Right lung (tissue), 5 donors: ENCODE data around the gene CABP1. TPM values are rescaled to one million over a fixed set of nuclear protein-coding genes. Genes with fewer than 3 reads are reported as not detected.
A peak's percentile ranks its signal among the peaks of the same experiment; 100 is the strongest.
"Not testable (repeated sequence)": the region's sequence is repeated elsewhere in the genome, so short reads cannot be mapped to it uniquely, and the experiment has no call there.

Experiments
- DNase-seq, 2 donors: peaks; one replicate each; pipeline ENCODE4 v3.0.0-alpha.2; 2013
- polyA plus RNA-seq, 5 donors: library from polyadenylated mRNA; unstranded; fragments of 120-200 nt; gene quantifications; one replicate each; pipeline versions ENCODE4 v1.2.1 to v1.2.3, GENCODE V29; 2013; ENCODE audit warnings: inconsistent platforms in 1 of 5, low replicate concordance in 1 of 5; ENCODE audit not compliant: insufficient read length in 5 of 5, insufficient read depth in 1 of 5

The CABP1 gene
- polyA plus RNA-seq, 5 donors = 1.4 to 2.9 (median 2.2) TPM

DNA sequence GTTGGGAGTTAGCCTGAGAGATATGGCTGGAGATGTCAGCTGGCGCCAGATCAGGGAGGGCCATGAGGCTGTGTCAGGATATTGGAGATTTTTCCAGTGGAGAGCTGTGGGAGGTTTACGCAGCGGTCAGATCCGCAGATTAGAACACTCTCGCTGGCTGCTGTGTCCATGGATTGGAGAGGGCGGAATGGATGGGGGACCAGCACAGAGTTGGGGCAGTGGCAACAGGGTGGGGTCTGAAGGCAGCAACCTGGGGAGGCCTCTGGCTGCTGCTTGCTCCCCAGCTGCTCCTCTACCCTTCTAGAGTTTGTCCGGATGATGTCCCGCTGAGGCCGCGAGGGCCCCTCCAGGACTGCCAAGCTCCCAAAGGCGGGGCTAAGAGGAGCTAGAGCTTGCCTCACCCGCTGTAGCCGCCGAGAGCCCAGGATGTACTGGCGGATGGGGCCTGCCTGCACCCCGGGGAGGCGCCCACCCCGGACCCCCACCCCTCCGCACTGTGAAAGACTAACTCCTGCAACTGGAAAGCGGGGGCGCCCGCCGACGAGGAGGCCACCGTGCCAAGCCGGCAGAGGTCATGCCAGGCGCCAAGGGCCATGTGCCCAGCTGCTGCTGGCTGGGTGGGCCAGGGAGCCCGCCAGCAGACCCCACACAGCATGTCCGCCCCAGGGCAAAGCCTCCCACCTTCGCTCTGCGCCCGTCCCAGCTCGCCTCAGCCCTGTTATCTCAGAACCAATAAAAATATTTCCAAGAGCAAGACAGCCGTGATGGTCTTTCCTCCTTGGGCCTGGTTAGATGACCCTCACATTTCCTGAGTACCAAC is 26.4 kb downstream of the CABP1 start:
- DNase-seq = no peak

DNA sequence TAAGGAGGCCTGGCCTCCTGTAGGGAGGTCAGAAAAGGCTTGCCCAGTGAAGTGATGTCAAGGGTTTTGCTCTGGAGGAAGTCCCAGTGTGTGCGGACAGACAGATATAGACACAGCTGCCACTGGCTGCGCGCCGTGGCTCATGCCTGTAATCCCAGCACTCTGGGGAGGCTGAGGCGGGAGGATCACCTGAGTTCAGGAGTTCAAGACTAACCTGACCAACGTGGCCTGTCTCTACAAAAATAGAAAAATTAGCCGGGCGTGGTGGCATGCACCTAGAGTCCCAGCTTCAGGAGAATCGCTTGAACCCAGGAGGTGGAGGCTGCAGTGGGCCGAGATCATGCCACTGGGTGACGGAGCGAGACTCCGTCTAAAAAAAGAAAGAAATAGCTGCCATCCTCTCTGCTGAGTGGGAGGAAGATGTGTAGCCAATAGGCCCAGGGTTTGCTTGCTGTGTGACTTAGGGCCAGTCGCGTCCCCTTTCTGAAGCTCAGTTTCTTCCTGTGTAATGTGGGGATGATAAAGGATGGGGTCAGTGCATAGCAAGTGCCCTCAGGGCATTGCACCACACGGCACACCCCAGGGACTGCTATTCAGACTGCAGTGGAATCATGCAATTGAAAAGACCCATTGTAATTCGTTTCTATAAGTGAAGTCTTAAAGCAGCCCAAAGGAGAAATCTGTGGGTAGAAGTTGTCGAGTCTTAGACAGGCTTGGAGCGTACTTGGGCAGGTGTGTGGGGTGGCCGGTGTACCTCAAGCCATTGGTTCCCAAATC is 27.9 kb downstream of the CABP1 start:
- DNase-seq = no peak

DNA sequence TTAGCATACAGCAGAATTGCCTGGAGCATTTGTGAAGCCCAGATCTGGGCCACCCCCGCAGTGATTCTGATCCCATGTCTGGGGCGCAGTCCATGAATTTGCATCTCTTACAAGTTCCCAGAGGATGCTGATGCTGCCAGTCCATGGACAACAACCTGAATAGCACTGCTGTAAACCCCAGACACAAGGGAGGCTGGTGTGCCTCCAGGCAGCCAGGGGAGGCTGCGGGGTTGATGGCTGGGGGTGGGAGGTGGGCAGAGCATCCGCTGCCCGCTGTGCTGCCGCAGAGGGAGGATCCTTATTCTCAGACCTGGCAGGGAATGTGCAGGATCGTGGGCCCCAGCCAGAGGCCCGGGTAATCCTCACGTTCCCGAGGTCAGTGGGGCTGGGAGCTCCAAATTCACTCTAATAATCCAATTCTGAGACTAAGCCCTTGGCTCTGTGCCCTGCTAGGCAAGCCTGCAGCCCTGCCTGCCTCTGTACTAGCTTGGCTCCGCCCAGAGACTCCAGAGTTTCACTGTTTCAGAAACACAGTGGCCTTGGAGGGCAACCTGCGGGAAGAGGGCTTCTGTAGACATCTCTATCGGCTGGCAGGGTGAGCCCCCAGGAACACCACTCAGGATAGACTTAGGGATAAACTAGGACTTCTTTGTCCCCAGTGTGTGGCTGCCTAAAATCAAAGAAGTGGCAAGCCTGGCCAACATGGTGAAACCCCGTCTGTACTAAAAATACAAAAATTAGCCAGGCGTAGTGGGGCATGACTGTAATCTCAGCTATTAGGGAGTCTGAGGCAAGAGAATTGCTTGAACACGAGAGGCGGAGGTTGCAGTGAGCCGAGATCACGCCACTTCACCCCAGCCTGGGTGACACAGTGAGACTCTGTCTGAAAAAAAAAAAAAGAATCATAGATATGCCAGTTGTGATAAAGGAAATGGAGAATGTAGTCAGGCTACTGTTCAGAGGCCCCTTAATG is 28.7 kb downstream of the CABP1 start:
- no peak for DNase-seq

DNA sequence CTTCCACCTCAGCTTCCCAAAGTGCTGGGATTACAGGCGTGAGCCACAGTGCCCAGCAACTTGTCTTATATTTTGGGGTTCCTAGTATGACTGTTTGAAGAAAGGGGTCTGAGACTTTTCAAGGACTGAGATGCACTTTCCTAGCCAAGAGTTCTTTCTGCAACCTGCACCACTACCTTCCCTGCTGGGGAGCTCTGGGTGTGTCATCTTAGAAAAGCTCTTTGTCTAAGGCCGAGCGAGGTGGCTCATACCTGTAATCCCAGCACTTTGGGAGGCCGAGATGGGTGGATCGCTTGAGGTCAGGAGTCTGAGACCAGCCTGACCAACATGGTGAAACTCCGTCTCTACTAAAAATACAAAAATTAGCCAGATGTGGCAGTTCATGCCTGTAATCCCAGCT is 29.8 kb downstream of the CABP1 start:
- not testable (repeated sequence) for DNase-seq

DNA sequence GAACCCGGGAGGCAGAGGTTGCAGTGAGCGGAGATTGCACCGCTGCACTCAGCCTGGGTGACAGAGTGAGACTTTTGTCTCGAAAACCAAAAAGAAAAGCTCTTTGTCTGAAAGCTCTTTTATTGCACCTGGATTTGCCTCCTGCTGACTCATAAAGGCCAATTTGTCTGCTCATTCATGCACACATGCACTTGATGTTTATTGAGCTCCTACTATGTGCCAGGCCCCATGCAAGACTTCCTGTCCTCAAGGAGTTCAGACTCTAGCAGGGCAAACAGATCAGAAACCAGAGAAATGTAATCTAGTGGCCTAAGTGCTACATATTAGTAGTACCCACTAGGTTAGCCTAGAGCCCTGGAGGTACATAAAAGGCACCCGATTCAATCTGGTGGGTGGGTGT is 30.2 kb downstream of the CABP1 start:
- no peak for DNase-seq

DNA sequence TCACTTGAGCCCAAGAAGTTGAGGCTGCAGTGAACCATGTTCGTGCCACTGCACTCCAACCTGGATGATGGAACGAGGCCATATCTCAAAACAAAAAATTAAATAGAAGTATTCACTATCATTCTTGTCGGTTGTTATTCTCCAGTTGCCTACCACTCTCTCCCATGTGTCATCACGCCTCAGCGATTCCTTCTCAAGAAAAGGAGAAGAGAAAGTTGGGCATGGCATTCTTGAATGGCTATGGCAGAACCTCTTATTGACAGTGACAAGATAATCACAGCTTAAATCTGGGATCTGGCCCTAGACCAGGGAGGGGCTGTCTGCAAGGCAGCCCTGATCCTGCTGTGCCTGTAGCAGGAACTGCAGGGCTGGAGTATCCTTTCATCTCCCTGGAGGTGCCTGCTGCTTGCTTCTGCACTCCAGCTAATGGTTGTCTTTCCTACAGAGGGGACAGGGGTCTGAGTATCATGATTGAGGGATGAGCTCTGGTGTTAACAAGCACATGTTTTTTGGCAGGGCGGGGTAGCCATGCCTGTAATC is 33.7 kb downstream of the CABP1 start:
- DNase-seq = no peak

DNA sequence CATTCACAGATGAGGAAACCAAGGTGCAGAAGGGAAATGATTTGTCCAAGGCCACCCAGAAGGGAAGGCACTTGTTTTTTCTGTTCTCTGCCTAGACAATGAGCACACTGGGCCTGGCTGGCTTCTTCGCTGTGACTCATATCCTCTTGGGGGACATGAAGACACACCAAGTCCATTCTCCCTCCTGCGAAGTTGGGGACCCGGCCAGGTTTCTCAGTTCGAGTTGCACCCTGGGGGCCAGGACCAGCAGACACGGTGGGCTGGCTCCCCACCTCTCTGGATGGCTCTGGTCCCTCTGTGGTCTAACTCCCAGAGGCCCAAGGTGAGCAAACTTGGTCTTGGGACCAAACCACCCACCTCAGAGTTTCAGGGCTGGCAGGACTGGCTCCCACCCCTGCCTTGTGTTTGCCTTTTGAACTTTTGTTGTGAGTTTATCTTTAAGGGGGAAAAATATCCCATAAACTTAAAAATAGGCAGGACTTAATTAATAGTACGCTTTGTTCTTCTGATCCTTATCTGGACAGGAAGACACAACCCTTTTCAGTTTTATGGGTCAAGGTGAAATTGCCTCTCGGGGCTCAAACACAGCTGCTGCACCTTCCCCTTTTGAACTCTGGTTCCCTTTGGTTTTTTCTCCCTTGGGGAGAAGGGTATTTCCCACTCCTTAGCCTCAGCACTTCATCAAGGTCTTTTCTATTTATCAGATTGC is 37.5 kb downstream of the CABP1 start:
- no peak for DNase-seq

DNA sequence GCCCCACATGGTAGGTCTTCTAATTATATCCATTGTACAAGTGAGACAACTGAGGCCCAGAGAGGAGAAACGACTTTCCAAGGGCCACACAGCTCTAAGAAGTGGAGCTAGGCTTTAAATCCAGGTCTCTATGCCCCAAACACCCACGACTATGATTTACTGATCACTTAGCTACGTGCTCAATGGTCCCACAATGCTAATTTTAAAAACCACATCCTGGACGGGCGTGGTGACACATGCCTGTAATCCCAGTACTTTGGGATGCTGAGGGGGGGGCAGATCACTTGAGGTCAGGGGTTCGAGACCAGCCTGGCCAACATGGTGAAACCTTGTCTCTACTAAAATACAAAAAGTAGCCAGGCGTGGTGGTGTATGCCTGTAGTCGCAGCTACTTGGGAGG is 38.1 kb downstream of the CABP1 start:
- no peak for DNase-seq

DNA sequence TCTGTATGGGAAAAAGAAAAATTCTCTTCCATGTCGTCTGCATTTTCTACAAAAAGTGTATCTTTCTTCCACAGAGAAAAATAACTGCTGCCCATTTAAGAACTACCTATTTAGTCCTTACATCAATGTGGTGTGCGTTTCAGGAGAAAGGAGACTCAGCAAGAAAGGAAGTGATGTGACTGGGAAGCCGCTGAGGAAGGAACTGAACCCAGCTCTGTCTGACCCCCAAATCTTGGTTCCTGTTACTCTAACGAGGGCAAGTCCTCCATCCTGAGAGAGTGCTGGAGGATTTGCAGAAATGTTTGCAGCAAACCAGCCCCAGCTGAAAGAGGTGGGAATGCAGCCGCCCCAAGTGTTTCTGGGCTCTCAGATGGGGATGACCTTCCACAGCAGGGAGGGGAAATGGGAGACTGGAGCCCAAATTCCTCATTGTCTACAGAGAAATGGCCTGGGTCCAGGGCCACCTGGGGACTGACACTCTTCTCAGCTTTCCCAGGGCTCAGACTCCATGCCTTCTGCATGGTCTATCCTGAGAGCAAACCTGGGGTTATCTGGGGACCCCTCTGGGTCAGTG is 39.8 kb downstream of the CABP1 start:
- DNase-seq = no peak

DNA sequence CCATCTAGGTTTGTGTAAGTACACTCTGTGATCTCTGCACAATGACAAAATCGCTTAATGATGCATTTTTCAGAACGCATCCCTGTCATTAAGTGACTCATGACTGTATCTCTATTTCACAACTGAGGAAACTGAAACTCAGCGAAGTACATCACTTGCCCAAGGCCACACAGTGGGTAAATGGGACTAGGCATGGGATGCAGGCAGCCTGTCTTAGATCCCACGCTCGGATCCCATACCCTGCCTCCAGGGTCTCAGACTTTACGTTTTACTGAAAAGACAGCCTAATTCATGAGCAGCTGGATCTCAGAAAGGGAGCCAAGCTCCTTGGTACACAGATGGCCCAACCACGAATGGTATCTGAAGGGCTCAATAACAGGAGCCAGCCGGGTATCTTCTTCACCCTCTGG is 44.1 kb downstream of the CABP1 start:
- DNase-seq = no peak

DNA sequence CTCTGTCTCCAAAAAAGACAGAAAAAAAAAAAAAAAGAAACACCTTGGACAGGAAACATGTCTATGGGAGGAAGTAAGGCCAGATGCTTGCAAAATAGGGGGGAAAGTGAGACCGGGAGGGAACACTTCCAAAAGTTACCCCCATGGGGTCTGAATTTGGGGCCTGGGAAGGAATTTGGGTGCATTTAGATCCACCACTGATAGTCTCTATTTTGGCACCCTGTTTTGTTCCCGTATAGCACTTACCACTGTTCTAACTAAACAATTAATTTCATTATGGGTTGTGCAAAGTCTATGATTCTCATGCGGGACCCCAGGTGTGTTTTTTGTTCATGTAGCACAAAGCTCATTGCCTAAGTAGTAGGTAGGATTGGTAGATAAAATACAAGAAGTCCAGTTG is 45.1 kb downstream of the CABP1 start:
- no peak for DNase-seq

DNA sequence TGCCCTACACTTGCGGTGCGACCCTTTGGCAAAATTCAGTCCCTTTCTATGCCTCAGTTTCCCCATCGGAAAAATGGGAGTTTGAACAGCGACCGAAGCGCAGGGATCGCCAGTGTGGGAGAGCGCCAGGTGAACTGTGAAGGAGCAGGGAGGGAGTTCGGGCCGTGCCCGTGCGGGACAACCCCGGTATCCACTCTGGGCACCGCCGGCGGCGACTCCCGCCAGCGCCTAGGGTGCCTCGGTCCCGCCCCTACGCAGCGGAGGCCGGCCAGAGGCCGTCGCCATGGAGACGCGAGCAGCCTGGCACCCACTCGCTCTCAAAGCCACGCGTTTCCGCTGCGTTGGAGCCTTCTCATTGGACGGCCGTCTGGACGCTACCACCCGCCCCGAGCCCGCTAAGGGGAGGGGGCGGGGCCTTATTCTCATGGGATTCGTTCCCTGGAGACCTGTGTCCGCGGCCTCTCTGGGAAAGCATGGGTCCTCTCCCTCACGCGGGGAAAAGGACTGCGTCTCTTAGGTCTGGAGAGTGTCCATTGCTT is 45.8 kb downstream of the CABP1 start:
- DNase-seq = peak; percentile 98

DNA sequence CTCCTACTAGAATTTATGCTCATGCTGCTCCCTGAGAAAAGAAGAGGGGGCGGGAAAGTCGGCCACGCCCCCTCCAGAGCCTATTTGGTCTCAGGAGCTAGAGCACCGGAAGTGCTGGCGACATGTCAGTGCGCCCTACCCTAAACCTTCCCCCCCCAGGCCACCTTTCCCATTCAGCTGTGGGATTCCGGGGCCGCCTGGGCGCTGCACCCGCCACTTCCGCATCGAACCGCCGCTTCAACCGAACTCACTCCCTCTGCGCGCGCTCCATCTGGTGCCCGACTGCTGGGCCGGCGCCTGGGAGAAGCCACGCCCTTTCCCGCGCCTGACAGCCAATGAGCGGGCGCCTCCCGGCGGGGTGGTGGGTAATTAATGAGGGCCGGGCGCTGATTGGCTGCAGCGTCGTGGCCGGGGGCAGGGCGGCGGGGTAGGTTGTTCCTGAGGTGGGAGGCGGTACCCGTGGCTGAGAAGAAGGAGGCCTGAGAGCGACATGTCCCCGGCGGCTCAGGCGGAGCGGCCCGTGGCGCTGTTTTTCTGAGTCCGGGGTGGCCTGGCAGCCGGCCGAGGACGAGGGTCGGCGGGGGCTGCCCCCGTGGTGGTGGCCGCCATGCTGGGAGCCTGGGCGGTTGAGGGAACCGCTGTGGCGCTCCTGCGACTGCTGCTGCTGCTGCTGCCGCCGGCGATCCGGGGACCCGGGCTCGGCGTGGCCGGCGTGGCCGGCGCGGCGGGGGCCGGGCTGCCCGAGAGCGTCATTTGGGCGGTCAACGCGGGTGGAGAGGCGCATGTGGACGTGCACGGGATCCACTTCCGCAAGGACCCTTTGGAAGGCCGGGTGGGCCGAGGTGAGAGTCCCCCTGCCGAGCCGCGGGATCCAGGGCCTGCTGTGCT is 46.5 kb downstream of the CABP1 start, which contains the start of gene MLEC:
MLEC (plus strand) TSS at position 460 of the 888 bp plus-strand sequence; CDS start at position 608, 148 bp downstream.
- peak; percentile 98 for DNase-seq

DNA sequence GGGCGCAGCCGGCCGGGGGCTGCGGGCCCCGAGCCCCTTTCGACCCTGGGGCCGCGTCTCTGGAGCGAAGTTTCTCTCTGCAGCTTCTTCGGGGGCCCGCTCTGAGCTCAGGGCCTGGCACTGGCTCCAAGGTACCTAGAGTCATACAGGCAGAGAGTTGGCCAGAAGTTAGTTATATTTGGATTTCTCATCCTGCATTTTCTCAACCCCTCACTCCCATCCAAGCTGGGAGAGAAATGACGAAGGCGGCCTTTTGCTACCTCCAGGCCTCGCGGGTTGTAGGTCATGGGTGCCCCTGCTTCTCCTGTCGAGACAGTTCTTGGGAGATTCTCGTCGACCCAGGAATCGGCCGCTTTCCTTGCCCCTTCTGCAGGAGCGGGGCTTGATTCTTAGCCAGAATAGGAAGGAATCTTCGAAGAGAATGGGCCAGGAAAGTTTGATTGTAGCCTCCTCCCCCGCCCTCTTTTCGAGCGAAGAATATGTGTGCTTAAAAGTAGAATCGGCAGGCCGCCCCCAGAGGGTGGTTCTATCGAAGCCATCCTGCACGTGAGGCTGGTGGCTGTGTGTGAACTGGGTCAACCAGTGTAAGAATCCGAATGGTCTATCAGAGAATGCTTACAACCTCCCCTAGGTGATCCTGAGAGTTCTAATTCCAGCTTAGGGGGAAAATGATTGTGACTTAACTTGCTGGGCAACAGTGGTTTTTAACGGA is 47.3 kb downstream of the CABP1 start:
- DNase-seq = no peak

DNA sequence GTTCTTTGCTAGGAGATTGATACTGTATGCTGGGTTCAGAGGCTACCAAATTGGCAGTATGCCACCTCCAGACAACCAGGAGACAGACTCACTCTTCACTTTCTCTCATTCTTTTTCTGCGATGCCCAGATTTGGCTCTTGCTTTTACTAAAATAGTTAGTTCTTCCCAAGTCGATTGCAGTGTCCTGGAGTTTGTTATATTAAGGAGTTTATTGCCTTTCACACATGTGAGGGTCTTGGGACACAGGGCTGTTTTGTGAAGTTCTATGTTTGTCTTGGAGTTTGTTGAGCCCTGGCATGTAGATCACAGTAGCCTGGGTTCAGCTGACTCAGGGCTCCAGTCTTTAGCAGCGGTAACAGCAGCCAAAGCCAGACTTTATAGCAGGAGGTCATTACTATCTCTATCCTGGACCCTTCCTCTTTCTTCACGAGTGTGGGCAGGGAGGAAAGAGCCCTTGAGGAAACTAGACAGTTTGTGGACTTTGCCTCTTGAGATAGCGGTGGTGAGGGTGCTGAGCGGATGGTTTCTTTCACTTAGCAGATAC is 48.2 kb downstream of the CABP1 start:
- no peak for DNase-seq

DNA sequence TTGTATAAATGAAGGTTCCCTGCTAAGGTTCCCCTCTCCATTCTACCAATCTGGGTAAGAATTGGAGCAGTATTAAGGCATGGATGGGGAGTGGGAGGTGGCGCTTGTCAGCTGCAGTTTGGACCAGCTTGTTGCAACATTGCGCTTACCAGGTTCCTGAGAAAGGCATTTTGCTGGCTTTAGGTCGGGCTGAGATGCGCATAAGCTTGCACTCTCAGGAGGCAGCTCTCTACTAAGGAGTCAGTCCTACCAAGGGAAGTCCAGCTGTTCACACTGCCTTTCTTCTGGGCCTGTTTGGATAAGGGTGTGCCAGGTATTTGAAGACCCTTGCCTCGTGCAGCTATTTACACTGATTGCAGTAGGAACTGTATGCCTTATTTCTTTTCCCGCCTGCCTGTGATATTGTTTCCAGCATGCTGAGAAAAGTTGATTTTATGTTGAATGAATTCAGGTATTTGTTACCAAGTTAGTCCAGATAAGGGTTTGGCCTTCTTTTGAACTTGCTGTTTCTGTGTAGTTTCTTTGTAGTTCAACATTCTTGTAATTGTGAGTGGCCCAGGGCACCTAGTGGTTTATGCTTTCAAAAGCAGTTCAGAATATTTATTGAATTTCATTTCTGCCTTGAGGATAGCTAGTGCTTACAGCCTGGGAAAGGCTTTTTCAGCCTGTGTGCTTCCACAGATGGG is 49.1 kb downstream of the CABP1 start:
- no peak for DNase-seq

DNA sequence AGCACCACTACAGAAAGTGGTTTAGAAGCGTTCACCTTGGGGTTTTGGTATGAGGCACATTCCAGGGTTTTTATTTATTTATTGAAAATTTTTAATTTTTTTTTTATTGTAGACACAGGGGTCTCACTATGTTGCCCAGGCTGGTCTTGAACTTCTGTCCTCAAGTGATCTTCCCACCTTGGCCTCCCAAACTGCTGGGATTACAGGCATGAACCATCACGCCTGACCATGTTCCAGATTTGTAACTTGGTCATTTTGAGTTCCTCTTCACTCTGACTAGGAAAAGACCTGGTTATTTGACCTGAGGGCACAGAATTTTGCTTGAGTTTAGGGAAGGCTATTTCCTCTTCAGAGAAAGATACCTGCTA is 49.6 kb downstream of the CABP1 start:
- no peak for DNase-seq

DNA sequence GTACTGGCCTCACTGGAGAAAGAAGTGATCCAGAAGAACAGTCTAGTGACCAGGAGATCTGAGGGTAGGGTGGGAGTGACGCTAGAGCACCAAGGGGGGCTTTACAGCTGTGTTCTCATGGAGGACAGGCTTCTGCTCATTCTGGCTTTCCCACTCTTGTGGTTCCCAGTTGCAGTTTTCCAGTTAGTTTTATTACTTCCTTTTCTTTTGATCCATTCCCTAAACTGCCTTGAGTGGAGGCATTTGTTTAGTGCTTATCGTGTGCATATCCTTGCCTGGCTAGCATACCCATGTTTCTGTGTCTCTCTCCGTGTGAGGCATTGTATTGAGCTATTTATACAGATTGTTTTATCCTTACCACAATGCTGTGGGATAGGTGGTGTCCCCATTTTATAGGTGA is 50.6 kb downstream of the CABP1 start:
- DNase-seq = no peak
